Smooth muscle cell (in vitro differentiated cells): ENCODE data around the gene HMOX1. TPM values are rescaled to one million over a fixed set of nuclear protein-coding genes. Genes with fewer than 3 reads are reported as not detected.

Source experiments
- DNase-seq: peaks from one replicate; lab custom pipeline; 2025; ENCODE audit not compliant: unreplicated experiment; lab: John Stamatoyannopoulos, UW
- H2AFZ ChIP-seq: fragments of 200-600 bp; sonication (generic); 2 replicates; pipeline ENCODE4 v1.6.0; 2016; ENCODE audit warnings: antibody characterized with exemption, low read depth, mild to moderate bottlenecking
- H3F3A ChIP-seq: fragments of 200-600 bp; sonication (generic); 2 replicates; pipeline ENCODE4 v1.6.0; 2017; ENCODE audit warnings: antibody characterized with exemption, low read depth
- H3K27ac ChIP-seq: fragments of 200-600 bp; sonication (generic); 2 replicates; pipeline ENCODE4 v1.5.1; 2016; ENCODE audit warnings: low read depth, mild to moderate bottlenecking
- H3K27me3 ChIP-seq: fragments of 200-600 bp; sonication (generic); 2 replicates; pipeline ENCODE4 v1.6.1; 2016; ENCODE audit warnings: low read depth, mild to moderate bottlenecking
- H3K36me3 ChIP-seq: fragments of 200-600 bp; sonication (generic); 2 replicates; pipeline ENCODE4 v1.5.1; 2016; ENCODE audit warnings: low read depth
- H3K4me1 ChIP-seq: fragments of 200-600 bp; sonication (generic); 2 replicates; pipeline ENCODE4 v1.5.1; 2016; ENCODE audit warnings: low read depth
- H3K4me2 ChIP-seq: fragments of 200-600 bp; sonication (generic); 2 replicates; pipeline ENCODE4 v1.6.0; 2016; ENCODE audit warnings: mild to moderate bottlenecking
- H3K4me3 ChIP-seq: fragments of 200-600 bp; sonication (generic); 2 replicates; pipeline ENCODE4 v1.5.1; 2016; ENCODE audit warnings: mild to moderate bottlenecking
- H3K79me2 ChIP-seq: fragments of 200-600 bp; sonication (generic); 2 replicates; pipeline ENCODE4 v1.6.0; 2016; ENCODE audit warnings: low read depth, mild to moderate bottlenecking
- H3K9ac ChIP-seq: fragments of 200-600 bp; sonication (generic); 2 replicates; pipeline ENCODE4 v1.6.0; 2016; ENCODE audit warnings: low read depth
- H3K9me3 ChIP-seq: fragments of 200-600 bp; sonication (generic); replicated peaks from 2 replicates; pipeline ENCODE4 v1.5.1; 2016; ENCODE audit warnings: low read depth
- H4K20me1 ChIP-seq: fragments of 200-600 bp; sonication (generic); 2 replicates; pipeline ENCODE4 v1.6.0; 2016; ENCODE audit warnings: low read depth
- WGBS: methylation state at CpG from one replicate; pipeline ENCODE4 v1.1.7; 2016; ENCODE audit warnings: low lambda C conversion rate; 5-methylcytosine and 5-hydroxymethylcytosine counted together
- polyA plus RNA-seq: library from polyadenylated mRNA; unstranded; fragments of >200 nt; fragmentation: Nextera tagmentation; extraction: Ambion mirVana; gene quantifications from 2 replicates; pipeline ENCODE4 v1.2.1, GENCODE V29; 2016
- total RNA-seq: library from RNA; depleted of rRNA; stranded (reverse); fragments of >200 nt; gene quantifications from 2 replicates; pipeline ENCODE4 v1.2.3, GENCODE V29; 2014
- TF ChIP-seq, protein P1 (sequence below): fragments of 200-600 bp; sonication (generic); IDR thresholded peaks from 2 replicates; pipeline ENCODE4 v1.5.1; 2017; ENCODE audit warnings: borderline replicate concordance, mild to moderate bottlenecking, antibody characterized with exemption; ENCODE audit not compliant: insufficient read depth, poor library complexity, severe bottlenecking

The HMOX1 gene
- total and polyA plus RNA-seq, 2 experiments from 2014 or later: 7.7 to 13.7 TPM

- Histone ChIP-seq H3K27ac (no peak overlapping the region), H3K27me3 (no peaks in the 10 kb centered on the region), H2AFZ (peak overlapping the region; percentile 89), H3K4me3 (peak overlapping the region; percentile 61), H3F3A (peaks cover 8% of the 10 kb centered on the region), H3K79me2 (no peaks in the 10 kb centered on the region), H4K20me1 (no peaks in the 10 kb centered on the region), H3K4me2 (peak overlapping the region; percentile 92), H3K4me1 (peaks cover 9% of the 10 kb centered on the region), H3K9me3 (no peaks in the 10 kb centered on the region), H3K36me3 (no peaks in the 10 kb centered on the region), H3K9ac (peak overlapping the region; percentile 35)
- TF ChIP-seq, protein P1, sequence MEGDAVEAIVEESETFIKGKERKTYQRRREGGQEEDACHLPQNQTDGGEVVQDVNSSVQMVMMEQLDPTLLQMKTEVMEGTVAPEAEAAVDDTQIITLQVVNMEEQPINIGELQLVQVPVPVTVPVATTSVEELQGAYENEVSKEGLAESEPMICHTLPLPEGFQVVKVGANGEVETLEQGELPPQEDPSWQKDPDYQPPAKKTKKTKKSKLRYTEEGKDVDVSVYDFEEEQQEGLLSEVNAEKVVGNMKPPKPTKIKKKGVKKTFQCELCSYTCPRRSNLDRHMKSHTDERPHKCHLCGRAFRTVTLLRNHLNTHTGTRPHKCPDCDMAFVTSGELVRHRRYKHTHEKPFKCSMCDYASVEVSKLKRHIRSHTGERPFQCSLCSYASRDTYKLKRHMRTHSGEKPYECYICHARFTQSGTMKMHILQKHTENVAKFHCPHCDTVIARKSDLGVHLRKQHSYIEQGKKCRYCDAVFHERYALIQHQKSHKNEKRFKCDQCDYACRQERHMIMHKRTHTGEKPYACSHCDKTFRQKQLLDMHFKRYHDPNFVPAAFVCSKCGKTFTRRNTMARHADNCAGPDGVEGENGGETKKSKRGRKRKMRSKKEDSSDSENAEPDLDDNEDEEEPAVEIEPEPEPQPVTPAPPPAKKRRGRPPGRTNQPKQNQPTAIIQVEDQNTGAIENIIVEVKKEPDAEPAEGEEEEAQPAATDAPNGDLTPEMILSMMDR: no peak
- WGBS: 71% methylated on average over 5 of the region's 5 CpGs
- no peak for DNase-seq
Observed at GRCh38 chr22:35381424-35382009, 621 bp downstream of the HMOX1 start.

DNA sequence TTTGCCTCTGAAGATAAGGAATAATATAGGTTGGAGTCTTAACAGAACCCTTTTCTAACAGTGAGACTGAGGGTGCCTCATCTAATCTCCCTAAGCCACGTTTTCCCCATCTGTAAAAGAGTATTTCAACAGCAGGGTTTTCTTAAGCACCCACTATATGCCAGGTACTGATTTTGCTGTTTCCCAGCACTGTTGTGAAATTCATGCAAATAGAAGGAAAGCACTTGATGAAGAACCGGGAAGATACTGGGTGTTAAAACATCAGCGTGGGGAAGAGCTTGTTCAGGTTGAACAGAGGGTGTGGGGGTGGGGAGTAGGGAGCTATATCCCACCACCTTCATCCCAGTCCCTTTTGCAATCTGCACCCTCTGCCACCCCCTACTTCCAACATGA lies 2.8 kb downstream of the HMOX1 start:
- H3K27ac ChIP-seq: no peak overlapping the region
- TF ChIP-seq, protein P1: no peak
- no peaks in the 10 kb centered on the region for H3K79me2 ChIP-seq
- no peaks in the 10 kb centered on the region for H3K4me1 ChIP-seq
- no peaks in the 10 kb centered on the region for H3K36me3 ChIP-seq
- DNase-seq: no peak
- 88% methylated on average over 3 of the region's 3 CpGs for WGBS
- H3K4me3 ChIP-seq: no peak overlapping the region
- no peaks in the 10 kb centered on the region for H3F3A ChIP-seq
- H3K4me2 ChIP-seq: no peak overlapping the region
- no peaks in the 10 kb centered on the region for H3K27me3 ChIP-seq
- H3K9ac ChIP-seq: no peak overlapping the region
- H2AFZ ChIP-seq: no peak overlapping the region
- H3K9me3 ChIP-seq: no peaks in the 10 kb centered on the region
- H4K20me1 ChIP-seq: no peaks in the 10 kb centered on the region

DNA sequence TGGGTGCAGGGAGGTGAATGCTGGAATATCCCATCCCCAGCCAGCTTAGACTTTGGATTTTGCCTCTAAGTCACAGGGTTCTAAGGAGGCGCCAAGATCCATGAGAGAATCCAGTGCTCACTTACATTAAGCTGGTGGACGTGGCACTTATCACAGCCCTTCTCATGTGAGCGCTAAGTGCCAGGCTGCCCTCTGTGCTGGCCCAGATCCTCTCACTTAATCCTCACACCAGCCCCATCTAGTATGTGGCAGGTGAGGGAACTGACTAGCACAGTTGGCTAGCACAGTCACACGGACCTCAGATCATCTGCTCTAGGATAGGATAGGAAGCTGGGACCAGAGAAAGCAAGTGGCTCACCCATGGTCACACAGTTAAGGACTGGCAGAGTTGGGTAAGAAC lies 3.6 kb downstream of the HMOX1 start:
- TF ChIP-seq, protein P1: no peak
- Histone ChIP-seq H3K4me1 (no peaks in the 10 kb centered on the region), H3K36me3 (no peaks in the 10 kb centered on the region), H4K20me1 (no peaks in the 10 kb centered on the region), H3K4me2 (no peak overlapping the region), H2AFZ (no peak overlapping the region), H3K4me3 (no peak overlapping the region), H3K9ac (no peak overlapping the region), H3K27ac (no peak overlapping the region), H3K9me3 (no peaks in the 10 kb centered on the region), H3K79me2 (no peaks in the 10 kb centered on the region), H3K27me3 (no peaks in the 10 kb centered on the region), H3F3A (no peaks in the 10 kb centered on the region)
- WGBS: 87% methylated on average over 4 of the region's 4 CpGs
- no peak for DNase-seq

GRCh38 chr22:35384975-35385588 lies 4.2 kb downstream of the HMOX1 start:
- no peaks in the 10 kb centered on the region for H3K79me2 ChIP-seq
- no peak overlapping the region for H3K27ac ChIP-seq
- H3K9me3 ChIP-seq: no peaks in the 10 kb centered on the region
- H2AFZ ChIP-seq: no peak overlapping the region
- DNase-seq: no peak
- H3K4me3 ChIP-seq: no peak overlapping the region
- H3K36me3 ChIP-seq: no peaks in the 10 kb centered on the region
- no peaks in the 10 kb centered on the region for H3K4me1 ChIP-seq
- WGBS: 85% methylated on average over 6 of the region's 6 CpGs
- H3K4me2 ChIP-seq: no peak overlapping the region
- no peaks in the 10 kb centered on the region for H3F3A ChIP-seq
- no peaks in the 10 kb centered on the region for H3K27me3 ChIP-seq
- no peak overlapping the region for H3K9ac ChIP-seq
- no peaks in the 10 kb centered on the region for H4K20me1 ChIP-seq
- TF ChIP-seq, protein P1: no peak
